GM19463 (cell line): Measurements from ENCODE around the gene CHCHD3.
"Not testable (repeated sequence)": the region's sequence is repeated elsewhere in the genome, so short reads cannot be mapped to it uniquely, and the experiment has no call there.

ENCODE experiments used
- ATAC-seq: cut with Tn5 transposase; IDR thresholded peaks from one replicate; pipeline ENCODE4 v1.9.1; 2021; ENCODE audit warnings: mild to moderate bottlenecking, moderate library complexity; ENCODE audit not compliant: unreplicated experiment

The CHCHD3 gene

GRCh38 chr7:132910657-132911056 is 171.2 kb downstream of the CHCHD3 start:
- ATAC-seq = no peak

- no peak for ATAC-seq
Measured at GRCh38 chr7:132907380-132907940, 174.4 kb downstream of the CHCHD3 start.

GRCh38 chr7:132906193-132906835 is 175.6 kb downstream of the CHCHD3 start:
- ATAC-seq = no peak

DNA sequence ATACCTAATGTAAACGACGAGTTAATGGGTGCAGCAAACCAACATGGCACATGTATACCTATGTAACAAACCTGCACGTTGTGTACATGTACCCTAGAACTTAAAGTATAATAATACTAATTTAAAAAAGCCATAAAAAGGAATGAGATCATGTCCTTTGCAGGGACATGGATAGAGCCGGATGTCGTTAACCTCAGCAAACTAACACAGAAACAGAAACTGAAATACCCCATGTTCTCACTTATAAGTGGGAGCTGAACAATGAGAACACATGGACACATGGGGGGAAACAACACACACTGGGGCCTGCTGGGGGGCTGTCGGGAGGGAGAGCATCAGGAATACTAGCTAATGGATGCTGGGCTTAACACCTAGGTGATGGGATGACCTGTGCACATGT is 176.8 kb downstream of the CHCHD3 start:
- not testable (repeated sequence) for ATAC-seq

GRCh38 chr7:132904209-132904608 is 177.7 kb downstream of the CHCHD3 start:
- no peak for ATAC-seq

DNA sequence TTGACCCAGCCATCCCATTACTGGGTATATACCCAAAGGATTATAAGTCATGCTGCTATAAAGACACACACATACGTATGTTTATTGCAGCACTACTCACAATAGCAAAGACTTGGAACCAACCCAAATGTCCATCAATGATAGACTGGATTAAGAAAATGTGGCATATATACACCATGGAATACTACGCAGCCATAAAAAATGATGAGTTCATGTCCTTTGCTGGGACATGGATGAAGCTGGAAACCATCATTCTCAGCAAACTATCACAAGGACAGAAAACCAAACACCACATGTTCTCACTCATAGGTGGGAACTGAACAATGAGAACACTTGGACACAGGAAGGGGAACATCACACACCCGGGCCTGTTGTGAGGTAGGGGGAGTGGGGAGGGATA is 179.6 kb downstream of the CHCHD3 start:
- ATAC-seq = not testable (repeated sequence)

DNA sequence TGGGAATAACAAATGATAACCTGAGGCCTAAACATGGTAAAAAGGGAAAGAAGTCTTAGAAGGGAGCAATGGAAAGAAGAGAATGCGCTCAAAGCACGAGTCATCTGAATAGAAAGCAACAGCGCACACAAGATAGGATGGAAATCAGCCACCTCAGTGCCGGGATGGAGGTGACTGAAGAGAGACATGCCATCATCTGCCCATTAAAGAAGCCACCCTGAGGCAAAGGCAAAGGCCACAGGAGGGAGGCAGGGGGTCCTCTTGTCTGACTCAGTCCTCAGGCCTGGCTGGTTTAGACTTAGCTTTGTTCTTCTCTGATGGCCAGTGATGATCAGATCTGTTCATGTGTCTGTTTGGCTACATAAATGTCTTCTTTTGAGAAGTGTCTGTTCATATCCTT is 180.6 kb downstream of the CHCHD3 start:
- ATAC-seq = no peak

GRCh38 chr7:132899833-132900232 is 182.1 kb downstream of the CHCHD3 start:
- no peak for ATAC-seq

GRCh38 chr7:132898641-132899175 is 183.2 kb downstream of the CHCHD3 start:
- not testable (repeated sequence) for ATAC-seq

DNA sequence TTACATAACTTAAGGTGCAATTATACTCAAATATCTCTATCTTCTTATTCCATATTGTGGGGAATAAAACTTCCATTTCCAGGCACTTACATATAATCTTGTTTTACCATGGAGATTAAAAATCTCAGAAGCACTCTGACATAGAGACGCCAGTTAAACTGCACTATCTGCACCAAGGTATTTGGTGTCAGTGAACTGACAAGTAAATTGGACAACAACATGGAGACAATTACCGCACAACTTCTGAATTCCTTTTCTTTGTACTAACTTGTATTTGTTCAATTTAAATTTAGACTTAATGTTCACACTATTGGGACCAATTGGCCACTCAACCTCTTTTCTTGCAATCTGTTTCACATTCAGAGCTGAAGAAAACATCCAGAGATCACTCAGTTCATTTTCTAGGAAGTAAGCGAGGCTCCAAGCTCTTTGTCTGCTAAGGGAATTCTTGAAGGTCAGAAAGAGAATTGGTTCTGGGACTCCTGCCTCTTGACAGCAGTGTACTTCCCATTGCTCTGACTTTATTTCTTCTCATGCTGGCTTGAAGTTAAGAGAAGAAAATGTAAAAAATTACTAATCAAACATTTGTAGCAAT is 184.7 kb downstream of the CHCHD3 start:
- no peak for ATAC-seq

DNA sequence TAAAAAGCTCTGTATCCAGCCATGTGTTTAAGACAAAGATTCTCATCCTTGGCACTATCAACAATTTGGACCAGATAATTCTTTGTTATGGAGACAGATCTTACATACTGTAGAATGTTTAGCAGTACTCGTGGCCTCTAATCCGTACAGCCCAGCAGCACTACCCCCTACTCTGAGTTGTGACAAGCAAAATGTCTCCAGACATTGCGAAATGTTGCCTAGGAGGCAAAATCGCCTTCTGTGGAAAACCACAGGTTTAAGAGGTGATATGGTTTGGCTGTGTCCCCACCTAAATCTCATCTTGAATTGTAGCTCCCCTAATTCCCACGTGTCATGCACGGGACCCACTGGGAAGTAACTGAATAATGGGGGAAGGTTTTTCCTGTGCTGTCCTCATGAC is 186.7 kb downstream of the CHCHD3 start:
- no peak for ATAC-seq

DNA sequence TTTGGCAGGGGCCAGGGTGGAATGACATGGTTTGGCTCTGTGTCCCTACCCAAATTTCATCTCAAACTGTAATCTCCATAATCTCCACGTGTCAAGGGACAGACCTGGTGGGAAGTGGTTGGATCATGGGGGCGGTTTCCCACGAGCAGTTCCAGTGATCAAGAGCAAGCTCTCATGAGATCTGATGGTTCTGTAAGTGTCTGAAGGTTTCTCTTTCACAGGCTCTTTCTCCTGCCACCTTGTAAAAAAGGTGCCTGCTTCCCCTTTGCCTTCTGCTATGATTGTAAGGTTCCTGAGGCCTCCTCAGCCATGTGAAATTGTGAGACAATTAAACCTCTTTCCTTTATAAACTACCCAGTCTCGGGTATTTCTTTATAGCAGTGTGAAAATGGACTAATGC is 188.3 kb downstream of the CHCHD3 start:
- ATAC-seq = no peak

DNA sequence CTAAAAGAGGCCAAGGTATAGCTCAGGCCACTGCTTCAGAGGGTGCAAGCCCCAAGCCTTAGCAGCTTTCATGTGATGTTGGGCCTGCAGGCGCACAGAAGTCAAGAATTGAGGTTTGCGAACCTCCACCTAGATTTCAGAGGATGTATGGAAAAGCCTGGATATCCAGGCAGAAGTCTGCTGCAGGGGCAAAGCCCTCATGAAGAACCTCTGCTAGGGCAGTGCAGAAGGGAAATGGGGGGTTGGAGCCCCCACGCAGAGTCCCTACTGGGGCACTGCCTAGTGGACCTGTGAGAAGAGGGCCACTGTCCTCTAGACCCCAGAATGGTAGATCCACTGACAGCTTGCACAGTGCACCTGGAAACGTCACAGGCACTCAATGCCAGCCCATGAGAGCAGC is 189.1 kb downstream of the CHCHD3 start:
- ATAC-seq = not testable (repeated sequence)

- no peak for ATAC-seq
Measured at GRCh38 chr7:132891554-132891953, 190.3 kb downstream of the CHCHD3 start.

DNA sequence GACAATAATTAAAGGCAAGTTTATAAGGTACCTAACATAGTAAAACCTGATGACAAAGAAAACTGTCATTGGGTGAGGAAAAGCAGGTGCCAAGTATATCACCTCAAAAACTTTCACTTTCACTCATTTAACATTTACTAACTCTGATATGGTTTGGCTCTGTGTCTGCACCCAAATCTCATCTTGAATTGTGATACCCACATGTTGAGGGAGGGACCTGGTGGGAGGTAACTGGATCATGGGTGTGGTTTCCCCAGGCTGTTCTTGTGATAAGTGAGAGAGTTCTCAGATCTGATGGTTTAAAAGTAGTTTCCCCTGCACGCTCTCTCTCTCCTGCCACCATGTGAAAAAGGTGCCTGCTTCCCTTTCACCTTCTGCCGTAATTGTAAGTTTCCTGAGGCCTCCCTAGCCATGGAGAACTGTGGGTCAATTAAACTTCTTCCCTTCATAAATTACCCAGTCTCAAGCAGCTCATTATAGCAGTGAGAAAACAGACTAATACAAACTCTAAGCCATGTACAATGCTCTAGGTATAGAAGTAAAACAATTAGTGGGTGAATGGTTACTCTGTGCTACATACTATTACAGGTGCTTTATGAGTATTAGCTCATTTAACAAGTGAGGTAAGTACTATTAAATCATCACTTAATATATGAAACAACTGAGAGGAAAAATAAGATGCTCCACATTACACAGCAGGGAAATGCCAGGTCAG is 199.0 kb downstream of the CHCHD3 start:
- peak; percentile 82 for ATAC-seq

GRCh38 chr7:132881317-132881716 is 200.6 kb downstream of the CHCHD3 start:
- ATAC-seq = no peak

GRCh38 chr7:132879579-132879978 is 202.3 kb downstream of the CHCHD3 start:
- no peak for ATAC-seq

DNA sequence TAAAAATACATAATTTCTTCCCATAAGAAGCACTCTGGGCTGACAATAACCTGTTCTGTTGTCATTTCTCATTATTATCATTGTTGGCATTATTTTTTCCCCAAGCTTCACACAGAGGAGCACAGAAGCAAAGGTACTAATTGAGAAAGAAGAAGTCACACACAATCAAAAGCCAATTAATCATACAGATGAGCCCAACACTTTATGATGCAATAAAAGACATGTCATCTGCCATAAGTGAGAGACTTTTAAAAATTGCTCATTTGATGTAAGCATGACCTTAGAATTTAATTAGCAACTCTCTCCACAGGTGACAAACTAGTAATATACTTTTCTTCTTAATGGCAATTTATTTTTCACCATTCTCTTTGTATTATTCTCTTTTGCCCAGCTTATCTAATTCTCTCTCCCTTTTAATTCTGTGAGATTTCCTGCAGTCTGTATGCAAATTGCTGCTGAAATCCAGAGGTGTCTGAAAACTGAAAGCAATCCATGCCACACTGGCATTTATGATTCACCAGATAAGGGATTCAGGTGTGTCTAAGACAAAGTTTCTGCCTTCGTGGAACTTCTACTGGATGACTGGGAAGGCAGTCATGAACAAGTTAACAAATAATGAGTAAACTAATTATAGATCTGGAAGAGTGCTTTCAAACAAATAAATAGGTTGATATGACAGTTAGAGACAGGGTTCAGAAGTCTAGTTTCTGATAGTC is 203.5 kb downstream of the CHCHD3 start:
- no peak for ATAC-seq

GRCh38 chr7:132877573-132877972 is 204.3 kb downstream of the CHCHD3 start:
- no peak for ATAC-seq

DNA sequence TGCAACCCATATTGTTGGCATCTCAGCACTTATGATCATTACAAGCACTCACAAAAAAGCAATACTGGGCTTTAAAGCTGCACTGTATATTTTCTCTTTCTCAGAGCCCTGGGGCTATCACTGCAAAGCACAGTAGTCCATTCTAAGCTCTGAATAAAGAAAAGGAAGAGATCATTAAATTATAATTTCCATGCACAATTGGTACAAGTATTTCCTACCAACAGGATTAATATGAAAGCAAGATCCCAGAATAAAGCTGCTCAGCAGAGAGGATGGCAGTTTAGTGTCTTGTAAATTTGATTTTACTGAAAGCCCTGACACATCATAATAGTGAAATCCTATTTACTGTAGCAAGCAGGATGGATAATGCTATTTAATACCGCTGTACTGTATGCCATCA is 205.3 kb downstream of the CHCHD3 start:
- ATAC-seq = no peak

- no peak for ATAC-seq
Measured at GRCh38 chr7:132872034-132872433, 209.9 kb downstream of the CHCHD3 start.
